GM18507 (cell line): Measurements from ENCODE around the gene SCG3.

ENCODE experiments used
- DNase-seq: peaks from one replicate; pipeline ENCODE4 v3.0.0; 2011; ENCODE audit warnings: low read depth; ENCODE audit not compliant: insufficient read length; ENCODE audit errors: extremely low spot score
- FAIRE-seq: peaks from 2 replicates; lab custom pipeline; 2011; peaks lifted over from hg19 to GRCh38; lab: Jason Lieb, UNC

Gene SCG3

GRCh38 chr15:51721199-51721960 lies 40.1 kb downstream of the SCG3 start:
- FAIRE-seq, result no peak
- no peak for DNase-seq

- FAIRE-seq (no peak), DNase-seq (no peak)
Measured at GRCh38 chr15:51724199-51724598, 42.9 kb downstream of the SCG3 start.

- FAIRE-seq (no peak), DNase-seq (no peak)
Measured at GRCh38 chr15:51724673-51725072, 43.4 kb downstream of the SCG3 start.

- DNase-seq, result no peak
- peak; percentile 90 for FAIRE-seq
Measured at GRCh38 chr15:51726302-51727073, 45.2 kb downstream of the SCG3 start.

GRCh38 chr15:51727141-51727897 lies 46.0 kb downstream of the SCG3 start:
- FAIRE-seq (peak; percentile 21), DNase-seq (no peak)

- FAIRE-seq, result peak; percentile 95
- no peak for DNase-seq
Measured at GRCh38 chr15:51731549-51732267, 50.4 kb downstream of the SCG3 start.

GRCh38 chr15:51732646-51733045 lies 51.3 kb downstream of the SCG3 start:
- FAIRE-seq, result no peak

GRCh38 chr15:51735228-51736010 lies 54.1 kb downstream of the SCG3 start:
- DNase-seq (no peak), FAIRE-seq (peak; percentile 63)

More at GRCh38 chr15:51732646-51733045, 51.3 kb downstream of the SCG3 start:
- DNase-seq, result no peak

GRCh38 chr15:51736069-51736468 lies 54.8 kb downstream of the SCG3 start:
- FAIRE-seq (no peak), DNase-seq (no peak)

GRCh38 chr15:51736751-51737521 lies 55.6 kb downstream of the SCG3 start:
- DNase-seq, result no peak
- FAIRE-seq, result peak; percentile 70

- DNase-seq, result no peak
- FAIRE-seq, result peak; percentile 54
Measured at GRCh38 chr15:51737522-51738305, 56.4 kb downstream of the SCG3 start, which contains the start of gene LYSMD2. Gene LYSMD2 (minus strand): TSS chr15:51737655. CDS start chr15:51737622, 33 bp downstream.

- DNase-seq (no peak), FAIRE-seq (no peak)
Measured at GRCh38 chr15:51738553-51738952, 57.2 kb downstream of the SCG3 start.

GRCh38 chr15:51739061-51739712 lies 57.9 kb downstream of the SCG3 start:
- no peak for FAIRE-seq
- DNase-seq, result no peak

- no peak for FAIRE-seq
- DNase-seq, result no peak
Measured at GRCh38 chr15:51749307-51749706, 68.0 kb downstream of the SCG3 start.

GRCh38 chr15:51750186-51750585 lies 68.9 kb downstream of the SCG3 start:
- FAIRE-seq (peak; percentile 72), DNase-seq (no peak)

- FAIRE-seq, result peak; percentile 55
- no peak for DNase-seq
Measured at GRCh38 chr15:51750792-51751696, 69.7 kb downstream of the SCG3 start, which contains the start of gene TMOD2. Gene TMOD2 (plus strand): TSS chr15:51751597. CDS start chr15:51766442, 14,845 bp downstream.
